ENCODE measurements around the gene MAST4.

The MAST4 gene

DNA sequence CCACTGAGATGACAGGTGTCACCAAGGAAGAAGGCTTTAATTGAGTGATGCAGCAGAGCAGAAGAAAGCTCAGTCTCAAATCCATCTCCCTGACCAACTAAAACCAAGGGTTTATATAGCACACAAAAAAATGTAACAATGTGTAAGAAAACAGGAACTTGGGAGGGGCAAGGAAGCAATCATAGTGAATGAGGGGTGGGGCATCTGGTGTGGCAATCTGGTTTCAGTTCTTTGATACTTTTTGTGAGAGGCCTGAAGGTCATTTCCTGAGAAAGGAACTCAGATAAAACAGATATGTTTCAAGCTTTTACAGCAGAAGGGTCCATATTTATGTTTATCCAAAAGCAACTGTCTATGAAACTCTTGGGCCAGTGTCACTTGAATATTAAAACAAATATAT is 580.7 kb downstream of the MAST4 start:
- no peak for DNase-seq

DNA sequence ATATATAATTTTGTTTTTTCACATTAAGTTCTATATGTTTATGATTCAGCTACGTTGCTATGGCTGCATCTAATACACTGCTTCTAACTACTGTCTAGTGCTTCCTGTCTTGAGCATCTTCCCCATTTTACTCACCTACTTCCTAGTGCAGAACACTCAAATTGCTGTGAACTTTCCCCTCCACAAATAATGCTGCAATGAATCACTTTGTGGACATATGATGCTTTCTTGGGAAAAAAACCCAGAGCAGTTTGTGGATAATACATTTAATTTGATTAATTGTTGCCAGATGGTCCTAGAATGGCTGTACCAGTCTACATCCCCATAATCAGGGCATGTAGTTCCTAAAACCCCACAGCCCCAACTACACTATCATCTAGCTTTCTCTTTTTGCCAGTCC is 581.9 kb downstream of the MAST4 start:
- no peak for DNase-seq

DNA sequence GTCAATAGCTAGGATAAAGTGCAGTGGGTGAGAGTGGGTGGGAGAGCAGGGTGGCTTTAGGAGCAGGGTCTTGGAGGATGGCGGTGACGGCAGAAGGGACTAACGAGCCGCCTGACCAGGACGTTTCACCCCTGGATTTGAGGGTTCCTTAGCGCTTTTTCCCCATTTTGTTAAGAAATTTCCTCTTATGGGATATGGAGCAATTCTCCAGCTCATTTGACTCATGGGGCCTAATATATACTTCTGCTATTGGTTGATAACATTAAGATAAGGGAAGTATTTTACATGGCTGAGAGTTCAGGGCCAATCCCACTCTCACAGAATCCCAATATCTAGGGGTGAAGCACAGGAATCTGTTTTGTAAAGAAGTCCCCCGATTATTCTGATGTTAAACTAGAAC is 582.8 kb downstream of the MAST4 start:
- no peak for DNase-seq

DNA sequence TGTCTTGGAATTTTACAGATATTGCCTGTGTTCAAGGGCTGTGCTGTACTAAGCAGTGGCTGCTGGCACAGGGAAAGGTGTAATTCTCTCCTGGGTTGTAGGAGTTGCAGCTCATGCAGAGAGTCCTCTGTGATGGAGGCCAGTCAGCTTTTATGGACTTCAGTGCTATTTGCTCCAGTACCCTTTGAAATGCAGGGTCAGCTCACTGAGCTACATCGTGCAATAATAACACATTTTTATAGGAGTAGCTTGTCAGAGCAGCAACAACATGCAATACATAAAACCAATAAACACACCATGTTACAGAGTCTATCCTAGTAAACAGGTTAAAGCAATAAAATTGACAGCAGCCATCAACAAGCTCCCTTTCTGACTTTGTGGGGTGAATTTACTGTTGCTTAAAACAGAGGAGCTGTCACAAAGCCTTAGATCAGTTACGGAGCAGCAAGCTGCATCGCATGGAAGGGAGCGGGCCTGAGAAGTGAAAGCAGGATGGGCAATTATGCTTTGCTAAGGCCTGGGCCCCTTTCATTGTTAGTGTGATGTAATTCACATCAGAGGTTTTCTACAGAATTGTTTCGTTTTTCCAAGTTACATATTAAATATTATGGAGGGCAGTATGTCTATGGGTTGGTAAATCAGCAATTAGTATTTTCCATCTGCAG is 583.6 kb downstream of the MAST4 start:
- no peak for DNase-seq

DNA sequence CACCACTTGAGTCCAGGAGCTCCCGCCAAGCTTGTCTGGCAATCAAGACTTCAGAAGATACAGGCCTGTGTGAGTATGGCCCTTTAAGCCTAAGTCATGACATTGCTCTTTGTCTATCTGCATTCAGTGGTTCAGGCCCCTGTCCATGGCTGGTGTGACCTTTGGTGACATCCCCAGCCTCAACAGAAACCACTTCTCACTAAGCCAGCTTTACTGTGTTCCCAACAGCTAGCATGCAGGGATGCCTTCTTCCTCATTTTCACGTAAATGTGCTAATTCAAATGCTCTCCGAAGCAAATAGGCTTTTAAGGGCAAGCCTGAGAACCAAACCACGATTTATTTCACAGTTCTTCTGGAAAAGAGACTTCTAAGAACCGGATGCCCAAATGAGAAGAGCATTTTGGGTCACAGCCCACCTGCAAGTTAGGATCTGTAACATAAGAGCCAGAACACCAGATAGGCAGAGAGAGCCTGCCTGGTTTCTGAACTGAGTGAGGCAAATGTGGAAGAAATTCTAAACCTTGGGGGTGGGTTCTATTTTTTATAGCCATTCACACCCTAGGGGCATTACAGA is 585.5 kb downstream of the MAST4 start:
- DNase-seq: no peak

DNA sequence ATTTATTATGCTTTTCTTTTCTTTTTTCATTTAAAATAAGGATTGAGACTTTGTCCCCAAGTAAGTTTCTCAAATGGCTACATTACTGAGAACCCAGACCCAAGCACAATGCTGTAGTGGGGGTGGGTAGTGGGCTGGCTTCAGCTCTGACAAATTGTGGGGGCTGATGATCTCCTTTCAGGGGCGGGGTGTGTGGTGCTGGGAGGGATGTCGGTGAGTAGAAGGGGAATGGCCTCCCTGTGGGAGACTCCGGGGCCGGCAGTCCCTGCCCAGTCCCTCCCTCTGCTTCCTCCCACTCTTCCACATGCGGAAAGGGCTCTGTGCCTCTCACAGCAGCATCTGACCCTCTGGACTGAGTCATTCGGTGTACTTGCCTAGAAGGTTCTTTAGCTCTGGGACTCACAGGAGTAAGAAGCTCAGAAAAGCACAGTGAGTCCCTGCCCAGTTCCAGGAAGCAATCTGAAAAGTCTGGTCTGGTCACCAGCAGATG is 586.2 kb downstream of the MAST4 start:
- no peak for DNase-seq

DNA sequence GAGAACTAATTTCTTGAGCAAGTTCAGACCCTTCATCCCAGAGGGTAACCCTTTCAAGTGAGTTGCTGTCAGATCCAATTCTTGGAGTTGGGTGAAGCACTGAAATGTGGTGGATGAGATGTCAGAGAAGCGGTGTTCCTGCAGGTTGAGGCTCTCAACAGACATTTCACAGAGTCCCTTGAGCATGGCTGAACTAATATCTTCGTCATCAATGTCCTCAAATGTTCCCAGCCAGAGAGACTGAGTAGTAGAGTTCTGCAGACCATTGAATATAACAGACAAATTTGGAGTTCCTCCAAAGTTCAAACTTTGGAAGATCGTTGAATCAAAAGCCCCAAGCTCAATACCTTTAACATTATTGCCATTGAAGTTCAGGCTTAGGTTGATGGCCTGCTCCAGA is 587.7 kb downstream of the MAST4 start:
- DNase-seq: no peak

DNA sequence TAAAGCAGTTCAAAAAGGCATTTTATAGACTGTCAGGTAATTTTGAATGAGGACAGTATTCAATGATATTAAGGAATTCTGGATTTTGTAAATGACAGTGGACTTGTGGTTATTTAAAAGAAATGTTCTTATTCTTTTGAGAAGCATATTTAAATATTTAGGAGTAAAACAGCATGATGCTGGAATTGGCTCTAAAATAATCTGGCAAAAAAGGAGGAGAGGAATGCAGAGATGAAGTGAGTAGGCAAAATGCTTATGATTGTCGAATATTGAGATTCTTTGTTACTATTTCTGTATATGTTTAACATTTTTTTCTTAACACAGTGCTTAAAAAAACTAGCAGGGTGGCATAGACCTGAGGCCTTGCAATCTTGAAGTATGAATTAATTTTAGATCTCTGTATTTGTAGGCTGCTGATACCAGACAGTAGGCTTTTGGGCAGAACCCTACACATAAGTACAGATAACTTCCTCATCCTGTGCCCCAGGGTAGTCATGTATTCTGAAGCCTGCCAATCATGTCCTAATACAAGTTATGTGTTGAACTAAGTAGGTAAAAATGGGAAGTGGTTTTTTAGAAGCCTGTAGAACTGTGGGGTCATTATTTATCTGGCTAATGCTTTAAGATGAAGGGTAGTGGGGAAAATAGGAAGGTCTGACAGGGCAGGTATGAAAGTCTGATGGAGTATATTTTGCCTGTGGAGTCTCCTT is 591.0 kb downstream of the MAST4 start:
- DNase-seq: no peak

DNA sequence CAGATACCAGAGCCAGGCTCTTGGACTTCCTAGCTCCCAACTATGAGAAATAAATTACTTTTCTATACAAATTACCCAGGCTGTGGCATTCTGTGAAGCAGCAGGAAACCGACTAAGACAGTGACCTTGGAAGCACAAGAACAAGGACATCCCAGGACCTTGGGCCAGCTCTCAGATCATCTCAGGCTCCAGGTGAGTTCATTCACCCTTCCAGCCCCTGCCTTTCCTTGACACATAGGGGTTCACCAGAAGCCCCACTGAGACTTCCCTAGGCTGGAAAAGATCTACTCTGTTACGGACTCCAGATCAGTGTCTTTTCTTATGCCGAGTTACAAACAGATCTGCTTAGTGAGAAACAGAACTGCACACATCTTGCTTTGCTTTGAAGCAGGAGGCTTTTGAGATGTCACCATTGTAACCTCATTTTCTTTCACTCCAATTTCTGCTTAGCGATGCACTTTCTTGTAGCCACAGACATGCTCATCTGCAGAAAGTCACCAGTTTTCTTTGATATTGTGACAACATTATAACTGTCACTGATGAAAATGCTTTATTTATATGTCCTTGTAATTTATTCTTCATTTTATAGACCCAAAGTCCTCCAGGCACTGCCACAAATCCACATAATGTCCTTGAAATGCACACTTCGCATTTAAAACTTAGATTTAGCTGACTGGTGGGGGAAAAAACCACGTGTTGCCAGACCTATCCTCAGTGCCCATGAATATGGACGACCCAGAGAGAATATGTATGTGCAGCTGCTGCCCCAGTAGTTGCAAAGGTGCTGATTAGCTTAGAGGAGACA is 592.3 kb downstream of the MAST4 start:
- DNase-seq: no peak

DNA sequence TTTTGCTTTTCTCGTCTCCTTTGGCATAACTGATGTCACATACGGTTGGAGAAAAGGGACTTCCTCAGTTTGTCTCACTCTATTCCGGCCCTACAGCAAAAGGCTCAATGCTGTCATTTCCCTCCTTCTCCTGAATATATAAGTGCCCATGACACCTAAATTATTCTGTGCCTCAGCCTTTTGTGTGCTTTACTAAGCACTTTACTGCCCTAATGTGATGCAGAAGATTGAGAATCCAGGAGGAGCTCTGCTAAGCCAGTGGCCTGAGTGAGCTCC is 592.8 kb downstream of the MAST4 start:
- no peak for DNase-seq

DNA sequence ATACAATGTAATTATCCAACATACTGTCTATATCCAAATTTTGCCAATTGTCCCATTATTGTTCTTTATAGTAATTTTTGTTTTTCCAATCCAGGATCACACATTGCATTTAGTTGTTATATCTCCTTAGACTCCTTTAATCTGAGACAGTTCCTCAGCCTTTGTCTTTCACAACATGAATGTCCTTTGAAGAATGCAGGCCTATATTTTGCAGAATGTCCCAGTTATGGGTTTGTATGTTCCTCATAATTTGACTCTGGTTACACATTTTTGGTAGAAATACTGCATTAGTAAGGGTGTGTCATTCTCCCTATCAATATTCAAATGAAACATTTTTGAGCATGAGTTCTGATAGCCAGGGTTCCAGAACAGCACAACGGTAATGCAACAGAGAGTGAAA is 593.7 kb downstream of the MAST4 start:
- DNase-seq: no peak

DNA sequence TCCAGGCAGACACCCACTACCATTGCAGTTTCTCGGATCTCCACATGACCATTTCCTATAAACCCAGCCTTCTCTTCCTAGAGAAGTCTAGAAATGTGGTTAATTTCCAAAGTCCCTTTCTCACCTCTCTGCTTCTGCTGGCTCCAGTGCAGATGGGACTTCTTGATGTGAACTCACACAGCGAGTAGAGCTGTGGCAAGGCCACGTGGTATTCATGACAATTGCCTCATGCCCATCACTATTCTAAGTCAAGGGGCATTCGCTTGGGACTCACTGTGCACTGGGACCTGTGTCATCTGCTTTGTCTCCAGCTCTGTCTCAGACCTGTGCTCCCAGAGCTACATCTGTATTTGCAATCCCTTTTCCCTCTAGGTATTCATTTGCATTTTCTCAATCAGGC is 594.2 kb downstream of the MAST4 start:
- DNase-seq: no peak

DNA sequence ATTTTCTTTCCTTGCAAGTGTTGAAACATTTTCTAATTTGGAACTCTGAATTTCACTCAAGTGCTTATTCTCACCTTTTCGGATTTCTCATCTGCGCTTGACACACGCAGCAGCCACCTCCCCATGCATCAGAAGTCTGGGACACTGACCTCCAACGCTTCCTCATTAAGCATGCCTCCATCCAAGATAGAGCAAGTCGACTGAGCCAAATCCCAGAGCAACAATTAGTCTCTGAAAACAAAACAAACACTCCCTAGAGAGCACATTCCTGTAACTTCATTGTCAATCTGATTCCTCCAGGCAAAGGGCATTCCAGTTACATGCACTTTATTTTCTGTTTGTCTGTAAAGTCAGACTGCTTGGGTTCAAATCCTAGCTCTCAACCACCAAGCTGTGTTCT is 594.7 kb downstream of the MAST4 start:
- no peak for DNase-seq

DNA sequence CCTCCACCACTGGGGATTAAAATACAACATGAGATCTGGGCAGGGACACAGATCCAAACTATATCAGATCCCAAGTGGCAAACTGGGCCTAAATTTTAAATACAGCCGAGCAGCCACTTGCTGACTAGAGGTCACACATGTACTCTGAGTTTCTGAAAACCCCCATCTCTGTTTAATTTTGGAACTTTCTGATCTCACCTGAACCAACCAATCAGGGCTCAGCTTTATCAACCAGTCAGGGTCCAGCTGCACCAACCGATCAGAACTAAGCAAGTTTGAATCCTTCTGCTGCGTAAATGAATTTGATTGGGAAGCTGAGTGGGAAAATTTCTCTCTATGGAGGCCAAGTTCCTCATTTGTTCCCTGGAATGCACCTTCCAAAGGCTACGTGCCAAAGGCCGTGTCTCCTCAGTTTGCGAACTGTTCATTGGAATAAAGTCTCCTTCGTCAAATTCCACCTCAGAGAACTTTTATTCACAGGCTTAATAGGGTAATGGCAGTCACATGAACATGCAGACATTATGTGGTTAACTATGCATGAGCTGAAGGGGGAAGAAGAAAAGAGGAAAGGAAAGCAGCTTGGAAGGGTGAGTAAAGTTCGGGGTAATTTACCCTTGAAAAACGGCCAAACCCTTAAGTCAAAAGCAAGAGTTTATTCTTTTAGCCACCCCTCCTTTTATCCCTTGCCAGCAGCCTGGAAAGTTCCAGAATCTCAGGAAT is 596.7 kb downstream of the MAST4 start:
- no peak for DNase-seq

DNA sequence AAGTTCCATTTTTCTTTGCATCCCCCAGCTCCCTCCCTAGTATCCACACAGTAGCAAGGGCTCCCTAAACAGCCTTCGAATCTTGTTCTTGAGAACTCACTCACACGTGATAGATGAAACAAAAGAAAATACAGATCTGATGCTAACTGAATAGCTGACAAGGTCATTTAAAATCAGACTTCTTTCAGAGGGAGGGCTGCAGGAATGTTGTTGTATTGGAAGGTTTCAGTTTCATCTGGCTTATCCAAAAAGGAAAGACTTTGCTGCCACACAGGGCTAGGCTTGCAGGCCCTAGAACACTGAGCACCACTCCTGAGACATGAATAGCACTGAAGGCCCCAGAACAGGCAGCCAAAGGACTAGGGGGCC is 597.2 kb downstream of the MAST4 start:
- no peak for DNase-seq

DNA sequence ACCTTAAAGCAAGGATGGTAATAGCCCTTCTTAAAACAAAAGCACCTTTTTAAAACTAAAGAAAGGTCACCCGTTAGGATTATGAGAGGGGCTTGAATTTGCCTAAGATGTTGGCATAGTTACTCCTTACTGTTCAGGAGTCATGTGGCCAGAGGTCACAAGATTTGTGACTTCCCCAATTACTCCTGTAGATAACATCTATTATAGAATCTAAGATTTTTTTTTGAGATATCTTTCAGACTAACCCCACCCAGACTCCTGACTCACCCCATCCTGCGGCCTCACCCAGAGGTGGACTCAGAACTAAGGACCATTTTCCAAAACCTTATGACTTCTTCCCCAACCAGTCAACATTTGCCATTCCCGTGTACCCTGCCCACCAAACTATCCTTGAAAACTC is 598.0 kb downstream of the MAST4 start:
- no peak for DNase-seq

DNA sequence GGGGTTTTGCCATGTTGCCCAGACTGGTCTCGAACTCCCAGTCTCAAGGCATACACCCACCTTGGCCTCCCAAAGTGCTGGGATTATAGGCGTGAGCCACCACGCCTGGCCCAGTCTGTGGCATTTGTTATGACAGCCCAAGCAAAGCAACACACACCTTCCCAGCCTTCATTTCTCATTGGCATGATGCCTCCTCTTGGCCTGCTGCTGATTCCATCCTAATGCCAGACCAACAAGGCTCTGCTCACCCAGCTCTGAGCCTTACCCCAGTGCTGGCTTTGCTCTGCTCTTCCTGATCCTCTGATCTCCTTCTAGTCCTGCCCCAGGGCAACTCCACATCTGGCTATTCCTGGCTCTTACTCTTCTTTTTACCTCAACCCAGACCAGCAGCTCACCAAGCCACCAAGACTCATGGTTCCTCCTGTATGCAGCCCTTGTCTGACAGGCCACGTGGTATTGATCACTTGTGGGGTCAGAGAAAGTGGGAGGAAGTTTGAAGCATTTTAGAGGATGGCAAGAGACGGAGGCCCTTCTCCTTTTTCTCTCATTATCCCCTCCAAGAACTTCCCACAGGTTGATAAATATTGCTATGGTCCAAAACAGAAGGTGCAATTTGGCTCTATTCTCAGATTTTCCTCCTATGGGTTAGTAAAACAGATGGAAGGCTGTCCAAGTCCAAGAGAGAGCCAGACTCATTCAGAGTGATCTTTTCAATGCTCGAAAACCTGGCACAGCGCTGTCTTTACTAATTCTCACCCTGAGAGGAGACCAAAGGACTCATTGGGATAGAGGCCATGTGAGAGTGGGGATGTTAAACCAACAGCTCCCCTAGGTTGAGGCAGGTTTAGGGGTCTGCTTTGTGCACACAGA is 599.4 kb downstream of the MAST4 start:
- no peak for DNase-seq

DNA sequence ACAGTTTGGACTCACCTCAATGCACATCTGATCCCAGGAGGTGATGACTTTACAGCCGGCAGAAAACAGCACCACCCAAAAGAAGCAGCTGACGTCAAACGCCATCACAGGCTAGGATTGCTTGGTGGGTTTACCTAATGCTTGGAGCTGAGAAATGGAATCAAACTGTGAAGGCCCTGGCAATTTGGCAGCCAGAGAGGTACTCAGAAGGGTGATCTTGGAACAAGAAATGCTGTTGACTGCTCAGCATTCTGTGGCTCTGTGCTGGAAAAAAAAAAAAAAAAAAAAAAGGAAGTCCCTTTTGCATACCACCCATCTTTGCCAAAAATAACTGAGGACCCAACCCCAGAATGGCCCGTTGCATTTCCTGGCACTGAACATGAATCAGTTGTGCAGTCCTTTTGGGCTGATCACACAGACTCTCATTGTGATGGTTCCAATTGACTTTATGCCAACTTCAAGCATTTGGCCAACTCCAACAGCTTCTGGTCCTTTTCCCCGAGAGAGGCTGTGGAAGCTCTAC is 600.4 kb downstream of the MAST4 start, which contains the start of gene CD180:
Gene CD180 (minus strand): TSS at position 263 of the 523 bp plus-strand sequence. CDS start 158 bp downstream, at position 105.
- no peak for DNase-seq

DNA sequence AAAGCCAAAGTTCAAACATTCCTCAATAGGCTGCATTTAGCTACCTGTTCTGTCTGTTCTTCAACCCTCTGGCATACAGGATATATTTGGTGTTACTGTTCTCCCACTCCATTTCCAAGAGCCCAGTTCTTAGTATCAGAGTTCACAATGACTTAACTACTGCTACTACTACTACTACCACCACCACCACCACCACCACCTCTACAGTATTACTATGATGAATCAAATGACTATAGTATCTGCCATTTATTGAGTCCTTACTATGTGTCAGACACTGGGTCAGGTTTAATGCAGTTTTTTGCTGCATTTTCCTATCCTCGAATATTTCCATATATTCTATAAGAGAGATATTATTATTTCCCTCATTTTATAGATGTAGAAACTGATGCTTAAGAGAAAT is 601.3 kb downstream of the MAST4 start:
- DNase-seq: no peak

DNA sequence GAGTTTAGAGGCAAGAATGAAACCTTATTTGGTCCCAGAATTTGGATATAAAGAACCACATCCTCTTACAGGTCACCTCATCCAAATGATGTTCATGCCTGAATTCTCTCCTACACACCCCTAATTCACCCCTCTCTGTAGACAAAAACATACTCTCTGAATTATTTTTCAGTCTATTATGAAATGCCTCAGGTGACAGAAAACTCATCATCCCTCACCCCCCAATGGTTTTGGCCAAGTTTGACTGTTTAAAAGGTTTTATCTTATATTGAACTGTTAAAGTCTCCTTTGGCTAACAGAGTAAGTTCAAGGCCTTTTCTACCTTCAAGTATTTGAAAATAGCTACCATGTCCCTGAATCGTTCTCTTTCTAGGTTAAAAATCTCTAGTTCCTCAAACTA is 602.7 kb downstream of the MAST4 start:
- no peak for DNase-seq

DNA sequence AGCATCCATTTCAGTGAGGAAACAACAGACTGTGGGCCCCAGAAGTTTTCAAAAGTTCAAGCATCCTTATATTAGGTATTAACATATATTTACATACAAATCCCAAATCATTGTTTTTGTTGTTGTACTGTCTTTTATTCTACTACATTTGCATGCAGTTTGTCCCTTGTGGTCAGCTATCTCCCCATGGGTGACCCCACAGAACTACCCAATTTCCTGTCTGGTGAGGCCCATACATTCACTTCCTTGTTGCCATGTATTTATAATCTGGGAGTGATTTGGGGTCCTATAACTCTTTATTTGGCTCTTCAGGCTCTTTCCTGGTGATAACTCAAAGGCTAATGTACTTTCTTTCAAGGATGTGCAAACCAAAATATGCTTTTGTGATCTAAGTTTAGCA is 603.7 kb downstream of the MAST4 start:
- DNase-seq: no peak
